NCI-H2196 treated with DMSO at 0.1 percent for 48 hours (cell line): Measurements from ENCODE around the gene RTF1.
"Not testable (repeated sequence)": the region's sequence is repeated elsewhere in the genome, so short reads cannot be mapped to it uniquely, and the experiment has no call there.

Experiments used
- DNase-seq: peaks from one replicate; lab custom pipeline; 2025; ENCODE audit not compliant: unreplicated experiment; lab: John Stamatoyannopoulos, UW

RTF1 gene

DNA sequence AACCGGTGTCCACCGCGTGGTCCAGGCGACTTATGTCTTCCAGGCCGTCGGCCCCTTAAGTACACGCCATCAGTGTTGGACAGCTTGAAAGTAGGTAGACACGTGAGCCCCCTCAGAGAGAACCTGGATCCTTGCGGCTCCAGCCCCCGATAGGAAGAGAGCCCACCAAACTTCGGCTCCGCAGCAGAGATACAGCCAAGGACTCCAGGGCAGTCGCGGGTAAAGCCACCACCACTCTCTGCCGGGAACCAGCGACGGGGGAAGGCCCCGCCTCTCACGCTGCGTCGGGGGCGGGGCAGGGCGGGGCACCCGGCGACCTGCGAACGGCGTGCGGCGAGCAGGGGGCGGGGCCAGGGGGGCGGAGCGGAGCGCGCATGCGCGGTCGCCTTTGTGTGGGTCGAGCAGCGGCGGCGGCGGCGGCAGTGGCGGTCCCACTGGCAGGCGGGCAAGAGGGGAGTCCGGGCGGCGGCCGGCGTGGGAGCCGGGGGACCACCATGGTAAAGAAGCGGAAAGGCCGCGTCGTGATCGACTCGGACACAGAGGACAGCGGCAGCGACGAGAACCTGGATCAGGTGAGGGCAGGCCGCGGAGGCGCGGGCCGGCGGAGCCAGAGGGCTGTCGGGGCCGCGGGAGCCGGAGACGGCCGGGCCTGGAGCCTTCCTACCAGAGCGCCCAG is at the start of gene RTF1:
TSS of gene RTF1 (plus strand) at position 354 of the 676 bp plus-strand sequence. CDS start at position 375, 21 bp downstream.
- DNase-seq: peak; percentile 35

DNA sequence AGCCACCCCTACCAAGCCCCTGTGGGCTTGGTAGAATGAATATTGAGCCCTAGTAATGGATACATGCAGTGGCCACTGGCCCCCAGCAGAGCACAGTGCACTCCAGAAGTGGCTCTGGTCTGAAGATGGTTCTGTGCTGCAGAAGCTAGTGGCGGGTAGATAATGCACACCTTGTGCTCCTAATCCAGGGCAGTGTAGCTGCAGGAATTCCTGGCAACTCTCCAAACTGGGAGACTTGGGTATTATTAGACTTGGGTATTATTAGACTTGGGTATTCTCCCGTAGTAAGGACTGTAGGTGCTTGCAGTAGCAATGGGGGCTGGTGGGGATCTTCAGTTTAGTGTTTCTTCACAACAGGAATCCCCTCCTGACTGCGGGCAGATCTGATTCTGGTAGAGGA is 49.5 kb upstream of the RTF1 start:
- DNase-seq: no peak

DNA sequence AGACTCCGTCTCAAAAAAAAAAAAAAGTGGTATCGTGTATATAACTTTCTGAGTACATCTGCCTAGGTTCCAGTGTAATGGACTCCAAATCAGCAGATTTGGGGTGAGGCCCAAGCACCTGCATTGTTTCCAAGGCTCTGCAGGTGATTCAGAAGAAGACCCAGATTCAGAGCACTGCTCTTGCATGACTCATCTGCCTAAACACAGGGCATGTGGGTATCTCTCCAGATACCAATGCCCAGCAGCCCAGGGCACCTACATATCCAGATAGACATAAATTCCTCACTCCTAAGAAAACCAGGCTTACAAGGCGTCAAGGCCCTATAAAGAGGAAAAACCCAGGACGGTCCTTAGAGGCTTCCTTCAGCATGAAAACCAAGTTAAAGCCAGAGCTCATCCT is 38.9 kb upstream of the RTF1 start:
- DNase-seq: no peak

DNA sequence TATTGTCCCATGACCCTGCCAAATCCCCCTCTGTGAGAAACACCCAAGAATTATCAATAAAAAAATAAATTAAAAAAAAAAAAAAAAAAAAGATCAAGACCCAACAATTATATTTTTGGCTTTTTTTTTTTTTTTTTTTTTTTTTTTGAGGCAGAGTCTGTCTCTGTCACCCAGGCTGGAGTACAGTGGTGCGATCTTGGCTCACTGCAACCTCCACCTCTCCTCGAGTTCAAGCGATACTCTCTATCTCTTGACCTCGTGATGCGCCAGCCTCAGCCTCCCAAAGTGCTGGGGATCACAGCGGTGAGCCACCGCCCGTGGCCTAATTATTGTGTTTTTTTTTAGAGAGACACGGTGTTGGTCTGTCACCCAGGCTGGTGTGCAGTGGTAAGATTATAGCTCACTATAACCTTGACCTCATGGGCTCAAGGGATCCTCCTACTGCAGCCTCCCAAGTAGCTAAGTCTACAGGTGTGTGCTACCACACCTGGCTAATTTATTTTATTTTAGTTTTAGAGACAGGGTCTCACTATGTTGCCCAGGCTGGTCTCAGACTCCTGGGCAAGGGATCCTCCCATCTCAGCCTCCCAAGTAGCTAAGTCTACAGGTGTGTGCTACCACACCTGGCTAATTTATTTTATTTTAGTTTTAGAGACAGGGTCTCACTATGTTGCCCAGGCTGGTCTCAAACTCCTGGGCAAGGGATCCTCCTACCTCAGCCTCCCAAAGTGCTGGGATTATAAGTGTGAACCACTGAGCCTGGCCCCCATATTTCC is 32.7 kb upstream of the RTF1 start:
- not testable (repeated sequence) for DNase-seq

DNA sequence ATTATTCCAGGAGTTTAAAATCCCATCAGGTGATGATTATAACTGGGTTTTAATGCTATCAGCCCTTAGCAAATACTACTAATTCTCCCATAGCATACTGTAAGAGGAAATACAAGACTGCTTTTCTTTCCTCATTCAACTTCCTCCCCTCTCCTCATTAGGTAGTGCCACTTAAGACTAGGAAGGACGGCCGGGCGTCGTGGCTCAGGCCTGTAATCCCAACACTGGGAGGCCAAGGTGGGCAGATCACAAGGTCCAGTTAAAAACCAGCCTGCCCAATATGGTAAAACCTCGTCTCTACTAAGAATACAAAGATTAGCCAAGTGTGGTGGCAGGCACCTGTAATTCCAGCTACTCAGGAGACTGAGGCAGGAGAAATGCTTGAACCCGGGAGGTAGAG is 29.2 kb upstream of the RTF1 start:
- DNase-seq: no peak

DNA sequence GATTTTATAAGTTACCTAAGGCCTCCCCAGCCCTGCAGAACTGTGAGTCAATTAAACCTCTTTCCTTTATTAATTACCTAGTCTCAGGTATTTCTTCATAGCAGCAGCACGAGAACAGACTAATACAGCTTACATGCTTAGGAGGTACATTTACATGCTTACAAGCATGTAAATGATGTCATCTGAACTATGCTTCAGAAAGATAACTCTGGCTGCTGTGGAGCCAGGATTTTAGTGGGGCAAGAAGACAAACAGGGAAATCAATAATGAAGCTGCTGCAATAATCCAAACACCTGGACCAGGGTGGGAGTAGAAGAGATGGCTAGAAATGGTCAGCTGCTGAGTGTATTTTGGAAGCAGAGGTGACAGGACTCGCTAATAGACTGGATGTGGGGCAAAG is 24.2 kb upstream of the RTF1 start:
- no peak for DNase-seq

DNA sequence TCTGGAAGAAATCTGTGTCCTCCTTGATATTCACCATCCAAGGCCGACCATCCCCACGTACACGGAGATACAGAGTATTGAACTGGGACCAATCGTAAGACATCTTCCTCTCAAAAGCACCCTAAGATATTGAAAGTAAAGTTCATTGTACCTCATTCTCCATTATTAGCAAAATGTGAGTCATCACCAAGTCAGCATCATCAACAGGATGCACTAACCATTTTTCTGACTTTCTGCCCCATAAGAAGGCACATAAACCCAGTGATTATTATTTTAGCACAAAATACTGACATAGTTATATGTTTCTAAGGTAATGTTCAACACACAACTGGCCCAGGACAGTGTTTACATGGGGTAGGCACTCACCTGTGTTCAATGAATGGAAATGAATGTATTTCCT is 22.0 kb upstream of the RTF1 start:
- DNase-seq: no peak

DNA sequence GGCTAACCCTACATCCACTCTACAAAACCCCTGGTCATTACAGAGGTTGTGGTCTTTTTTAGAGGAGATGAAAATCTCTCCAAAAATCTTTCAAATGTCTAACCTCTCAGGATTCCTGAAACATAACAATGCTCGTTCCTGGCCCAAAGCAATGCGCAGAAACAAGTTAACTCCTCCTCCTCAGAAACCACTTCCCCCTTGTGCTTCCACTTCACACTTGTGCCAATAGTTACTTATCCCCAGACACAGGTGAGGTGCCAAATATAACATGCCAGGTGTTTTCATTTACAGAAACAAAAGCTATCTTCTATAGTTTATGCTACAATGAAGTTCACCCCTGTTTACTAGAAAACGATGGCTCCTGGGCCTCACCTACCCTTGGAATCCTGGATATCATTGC is 20.8 kb upstream of the RTF1 start:
- DNase-seq: no peak

DNA sequence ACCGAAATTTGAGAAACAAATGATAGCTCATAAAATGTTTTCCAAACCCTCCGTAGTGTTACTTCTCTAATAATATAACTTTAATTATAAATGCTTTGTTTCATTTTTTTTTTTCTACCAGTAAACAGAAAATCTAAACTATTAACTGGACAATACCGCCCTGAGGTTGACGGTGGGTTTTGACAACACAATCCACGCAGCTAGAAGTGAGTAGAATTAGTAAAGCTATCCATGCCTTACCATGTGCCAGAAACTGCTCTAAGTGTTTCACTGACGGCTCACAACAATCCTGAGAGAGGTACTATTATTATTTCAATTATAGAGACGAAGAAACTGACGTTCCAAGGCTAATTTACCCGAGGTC is 15.0 kb upstream of the RTF1 start:
- no peak for DNase-seq

DNA sequence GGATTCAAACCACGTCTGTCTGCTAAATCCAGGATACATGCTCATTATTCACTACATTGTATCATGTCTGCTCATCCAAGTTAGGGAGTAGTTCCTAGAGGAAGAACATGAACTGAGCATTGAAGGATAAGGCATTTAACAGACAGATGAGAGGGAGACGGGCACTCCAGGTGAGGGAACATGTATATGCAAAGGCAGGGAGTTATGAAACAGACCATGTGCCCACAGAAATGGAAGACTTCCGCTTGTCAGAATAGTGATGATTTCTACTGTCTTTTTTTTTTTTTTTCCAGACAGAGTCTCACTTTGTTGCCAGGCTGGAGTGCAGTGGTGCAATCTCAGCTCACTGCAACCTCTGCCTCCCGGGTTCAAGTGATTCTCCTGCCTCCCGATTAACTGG is 9.6 kb upstream of the RTF1 start:
- no peak for DNase-seq

DNA sequence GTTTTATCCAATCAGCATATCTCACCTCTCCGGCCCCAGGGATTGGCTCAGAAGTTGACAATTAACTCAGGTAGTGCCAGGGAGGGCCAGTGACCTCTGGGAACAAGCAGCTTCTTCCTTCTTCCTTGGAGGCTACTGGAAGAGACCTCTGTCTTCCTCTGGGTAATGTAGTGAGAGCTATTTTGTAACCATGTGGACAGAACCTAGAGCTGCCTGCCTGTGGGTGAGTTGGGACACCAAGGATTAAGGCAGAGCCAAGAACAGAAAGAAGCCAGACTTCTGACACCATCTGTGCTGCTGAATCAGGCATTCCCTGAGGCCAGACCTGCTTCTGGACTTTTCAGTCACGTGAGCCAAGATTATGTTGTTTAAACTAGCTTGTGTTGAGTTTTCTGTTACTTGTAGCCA is 8.7 kb upstream of the RTF1 start:
- DNase-seq: no peak

DNA sequence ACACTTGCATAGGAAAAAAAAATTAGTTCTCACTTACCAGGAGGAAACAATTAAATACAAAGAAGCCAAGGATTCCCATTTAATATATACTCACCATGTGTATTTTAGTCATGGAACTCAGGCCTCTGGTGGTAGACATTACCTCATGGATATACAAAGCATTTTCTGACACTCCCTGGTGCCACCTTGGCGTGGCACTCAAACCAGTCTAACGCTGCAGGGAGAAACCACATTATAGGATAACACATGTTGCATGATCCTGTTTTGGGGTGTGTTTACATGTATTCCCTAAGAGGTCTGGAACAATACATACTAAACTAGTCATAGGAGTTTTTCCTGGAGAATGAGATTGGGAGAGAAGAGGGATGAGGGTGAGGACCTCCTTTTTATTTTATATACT is 5.9 kb upstream of the RTF1 start:
- DNase-seq: no peak

DNA sequence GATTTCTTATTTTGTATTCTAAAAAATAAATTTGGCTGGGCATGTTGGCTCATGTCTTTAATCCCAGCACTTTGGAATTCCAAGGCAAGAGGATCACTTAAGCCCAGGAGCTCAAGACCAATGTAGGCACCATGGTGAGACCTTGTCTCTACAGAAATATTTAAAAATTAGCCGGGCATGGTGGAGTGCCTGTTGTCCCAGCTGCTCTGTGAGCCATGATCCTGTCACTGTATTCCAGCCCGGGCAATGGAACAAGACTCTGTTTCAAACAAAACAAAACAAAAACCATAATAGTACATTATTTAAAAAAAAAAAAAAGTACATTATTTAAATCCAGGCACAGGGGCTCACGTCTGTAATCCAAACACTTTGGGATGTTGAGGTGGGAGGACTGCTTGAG is 5.5 kb upstream of the RTF1 start:
- no peak for DNase-seq

DNA sequence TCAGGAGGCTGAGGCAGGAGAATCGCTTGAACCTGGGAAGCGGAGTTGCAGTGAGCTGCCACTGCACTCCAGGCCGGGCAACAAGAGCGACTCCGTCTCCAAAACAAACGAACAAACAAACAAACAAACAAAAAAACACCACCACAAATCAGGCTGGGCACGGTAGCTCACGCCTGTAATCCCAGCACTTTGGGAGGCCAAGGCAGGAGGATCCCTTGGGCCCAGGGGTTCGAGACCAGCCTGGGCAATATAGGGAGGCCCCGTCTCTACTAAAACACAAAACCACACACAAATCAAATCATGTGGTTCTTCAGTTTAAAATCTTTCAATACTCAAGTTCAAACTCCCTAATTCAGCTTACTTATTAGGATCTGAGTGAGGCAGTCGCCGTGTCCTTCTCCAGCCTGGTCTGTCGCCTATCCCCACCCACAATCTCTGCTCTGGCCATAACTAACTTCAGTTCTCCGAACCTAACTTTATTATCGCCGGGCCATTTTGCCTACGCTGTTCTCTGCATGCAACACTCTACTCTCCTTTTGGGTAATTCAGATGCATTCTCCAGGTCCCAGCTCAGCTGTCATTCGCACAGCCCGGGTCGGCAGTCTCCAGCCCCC is 660 bp upstream of the RTF1 start:
- no peak for DNase-seq

DNA sequence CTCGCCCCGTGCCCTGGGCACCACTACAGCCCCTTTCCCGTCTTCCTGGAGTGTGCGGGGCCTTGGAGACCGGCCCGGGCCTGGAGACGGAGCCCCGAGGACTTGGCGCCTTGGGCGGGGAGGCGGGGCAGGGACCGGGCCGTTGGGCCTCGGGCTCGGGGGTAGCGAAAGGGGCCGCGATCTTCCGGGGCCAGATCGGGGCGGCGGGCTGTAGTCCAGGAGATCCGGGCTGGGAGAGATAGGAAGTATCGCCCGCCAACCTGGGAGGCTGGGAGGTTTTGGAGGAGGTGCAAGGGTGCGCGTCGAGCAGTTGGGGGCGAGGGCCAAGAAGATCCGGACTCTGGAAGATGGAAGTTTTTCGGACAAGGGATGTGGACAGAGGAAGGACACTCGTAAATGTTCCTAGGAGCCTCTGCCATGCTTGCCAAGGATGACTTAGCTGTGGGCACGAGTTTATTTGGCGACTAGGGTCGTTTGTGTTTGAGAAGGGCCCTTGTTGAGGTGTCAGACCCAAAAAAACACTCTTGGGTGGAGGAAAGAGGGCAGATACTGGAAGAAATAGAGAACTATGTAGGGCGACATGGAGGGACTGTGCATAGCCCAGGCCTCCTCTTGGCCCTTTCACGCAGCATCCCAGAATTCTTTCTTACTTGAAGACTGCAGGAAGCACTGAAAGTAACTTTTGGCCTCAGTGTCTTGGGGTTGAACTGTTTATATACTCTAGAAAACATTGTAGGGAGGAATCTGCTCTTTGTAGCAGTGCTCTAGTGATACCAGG is 712 bp downstream of the RTF1 start:
- DNase-seq: no peak

DNA sequence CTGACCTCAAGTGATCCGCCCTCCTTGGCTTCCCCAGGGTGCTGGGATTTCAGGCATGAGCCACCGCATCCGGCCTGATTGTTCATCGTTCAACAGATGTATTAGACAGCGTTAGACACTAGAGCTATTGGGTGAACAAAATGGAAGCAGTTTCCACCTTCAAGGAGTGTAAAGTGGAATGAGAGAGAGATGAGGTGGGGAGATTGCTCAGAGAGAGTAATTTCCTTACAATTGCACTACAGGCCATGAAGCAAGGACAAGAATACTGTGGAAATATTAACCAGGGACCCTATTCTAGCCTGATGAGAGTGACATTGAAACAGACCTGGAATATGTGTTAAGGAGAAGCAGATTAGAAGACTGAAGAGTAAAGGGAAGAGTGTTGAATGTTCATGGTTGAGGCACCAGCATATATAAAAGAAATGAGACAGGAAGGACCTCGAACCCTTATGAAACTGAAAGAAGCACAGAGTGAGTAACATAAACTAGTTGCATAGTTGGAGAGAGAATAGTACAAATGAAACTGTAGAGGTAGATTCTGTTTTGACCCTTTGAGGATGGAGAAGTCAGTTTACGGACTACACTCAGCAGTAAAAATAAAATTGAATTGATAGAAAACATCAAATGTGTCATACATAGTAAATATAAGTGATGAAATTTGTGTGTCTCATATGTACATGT is 7.2 kb downstream of the RTF1 start:
- DNase-seq: no peak

DNA sequence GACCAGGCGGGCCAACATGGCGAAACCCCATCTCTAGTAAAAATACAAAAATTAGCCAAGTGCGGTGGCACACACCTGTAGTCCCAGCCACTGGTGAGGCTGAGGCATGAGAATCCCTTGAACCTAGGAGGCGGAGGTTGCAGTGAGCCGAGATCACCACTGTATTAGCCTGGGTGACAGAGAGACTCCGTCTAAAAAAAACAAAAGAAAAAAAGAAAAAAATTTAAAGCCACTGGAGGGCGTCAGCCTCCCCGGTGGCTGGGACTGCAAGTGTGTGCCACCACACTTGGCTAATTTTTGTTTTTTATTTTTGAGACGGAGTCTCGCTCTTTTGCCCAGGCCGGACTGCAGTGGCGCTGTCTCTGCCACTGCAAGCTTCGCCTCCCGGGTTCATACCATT is 7.9 kb downstream of the RTF1 start:
- no peak for DNase-seq

DNA sequence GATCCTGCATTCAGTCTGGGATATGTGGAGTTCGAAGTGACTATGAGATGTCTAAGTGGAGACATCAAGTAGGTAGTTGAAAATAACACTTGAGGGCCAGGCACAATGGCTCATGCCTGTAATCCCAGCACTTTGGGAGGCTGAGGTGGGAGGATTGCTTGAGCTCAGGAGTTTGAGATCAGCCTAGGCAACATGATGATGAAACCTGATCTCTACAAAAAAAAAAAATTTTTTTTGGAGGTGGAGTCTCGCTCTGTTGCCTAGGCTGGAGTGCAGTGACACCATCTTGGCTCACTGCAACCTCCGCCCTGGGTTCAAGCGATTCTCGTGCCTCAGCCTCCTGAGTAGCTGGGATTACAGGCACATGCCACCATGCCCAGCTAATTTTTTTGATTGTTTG is 9.0 kb downstream of the RTF1 start:
- not testable (repeated sequence) for DNase-seq

DNA sequence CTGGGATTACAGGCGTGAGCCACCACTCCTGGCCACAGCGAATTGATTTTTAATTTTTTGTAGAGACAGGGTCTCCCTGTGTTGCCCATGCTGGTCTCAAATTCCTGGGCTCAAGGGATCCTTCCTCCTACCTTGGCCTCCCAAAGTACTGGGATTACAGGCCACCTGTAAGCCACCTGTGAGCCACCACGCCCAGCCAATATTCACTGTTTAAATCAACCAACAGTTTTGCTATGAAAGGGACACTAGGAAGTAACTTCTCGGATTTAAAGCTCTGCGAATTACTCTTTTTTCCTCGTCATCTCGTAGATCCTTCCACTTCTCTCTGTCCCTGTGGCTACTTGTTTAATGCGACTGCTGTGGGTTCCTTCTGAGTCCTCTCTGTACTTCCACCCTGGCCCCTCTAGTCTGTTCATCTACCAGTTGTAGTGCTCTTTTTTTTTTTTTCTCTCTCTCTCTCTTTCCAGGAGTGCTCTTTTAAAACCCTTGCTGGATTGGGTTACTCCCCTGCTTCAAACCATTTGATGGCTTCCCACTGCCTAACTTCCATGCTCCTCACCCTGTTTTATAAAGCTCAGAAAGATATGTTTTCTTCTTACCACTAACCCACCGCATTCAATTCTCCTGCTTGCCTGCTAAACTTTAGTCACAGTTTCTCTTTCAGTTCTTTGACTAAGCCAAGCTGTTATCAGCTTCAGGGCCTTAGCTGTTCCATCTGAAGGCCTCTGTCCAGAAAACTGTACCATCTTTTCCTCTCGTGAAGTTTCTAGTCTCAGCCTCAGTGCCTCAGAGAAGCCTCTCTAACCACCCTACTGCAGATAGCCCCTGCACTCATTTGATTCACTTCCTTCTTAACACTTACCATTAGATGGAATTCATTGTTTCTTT is 12.4 kb downstream of the RTF1 start:
- no peak for DNase-seq
